H1 (cell line): ENCODE data around the gene ILK. TPM values are rescaled to one million over a fixed set of nuclear protein-coding genes. Genes with fewer than 3 reads are reported as not detected.

Experiments used
- CTCF ChIA-PET: fragments of 300-600 bp; sonication (Branson Sonifier 250); formaldehyde crosslinking; loops from one replicate; lab custom pipeline; 2021; ENCODE audit not compliant: partially characterized antibody; lab: Charles Lee
- POLR2A ChIA-PET: fragments of 300-600 bp; sonication (Branson Sonifier 250); formaldehyde crosslinking; loops from one replicate; lab custom pipeline; 2021; ENCODE audit warnings: inconsistent platforms; ENCODE audit not compliant: partially characterized antibody; lab: Charles Lee
- DNase-seq, 2 experiments: peaks; one replicate each; pipeline versions ENCODE4 v3.0.0 to v3.0.0-alpha.2; 2010 to 2022; ENCODE audit warnings: low spot score in 2 of 2, low read depth in 1 of 2, mixed read lengths in 1 of 2
- FAIRE-seq: peaks from 2 replicates; lab custom pipeline; 2011; peaks lifted over from hg19 to GRCh38; lab: Jason Lieb, UNC
- H2AFZ ChIP-seq: 2 replicates; pipeline ENCODE4 v1.8.1; 2012; ENCODE audit warnings: low read length, inconsistent platforms
- H2AK5ac ChIP-seq: 2 replicates; pipeline ENCODE4 v1.6.1; 2013; ENCODE audit warnings: low read depth, low read length
- H2BK120ac ChIP-seq: replicated peaks from 2 replicates; pipeline ENCODE3; 2013; ENCODE audit warnings: low read depth, low read length, inconsistent platforms
- H2BK12ac ChIP-seq: 2 replicates; pipeline ENCODE4 v1.6.1; 2013; ENCODE audit warnings: low read depth, low read length
- H2BK15ac ChIP-seq: 2 replicates; pipeline ENCODE4 v1.6.1; 2013; ENCODE audit warnings: low read length
- H2BK20ac ChIP-seq: 2 replicates; pipeline ENCODE4 v1.6.1; 2013; ENCODE audit warnings: low read length
- H2BK5ac ChIP-seq: 2 replicates; pipeline ENCODE4 v1.6.1; 2013; ENCODE audit warnings: low read depth, low read length
- H3K14ac ChIP-seq: 2 replicates; pipeline ENCODE4 v1.6.1; 2013; ENCODE audit warnings: inconsistent platforms; ENCODE audit not compliant: insufficient read length
- H3K18ac ChIP-seq: 2 replicates; pipeline ENCODE4 v1.6.1; 2013; ENCODE audit warnings: low read length; ENCODE audit errors: extremely low read depth
- H3K23ac ChIP-seq: 2 replicates; pipeline ENCODE4 v1.6.1; 2013; ENCODE audit warnings: inconsistent platforms; ENCODE audit not compliant: insufficient read length
- H3K23me2 ChIP-seq: 2 replicates; pipeline ENCODE4 v1.6.1; 2013; ENCODE audit warnings: low read depth, low read length
- H3K27ac ChIP-seq: 2 replicates; pipeline ENCODE4 v1.6.1; 2011; ENCODE audit warnings: low read depth, low read length, inconsistent platforms
- H3K27me3 ChIP-seq, 4 experiments: replicated peaks in 1 of 4; 1 replicate in 1 of 4; 2 replicates in 3 of 4; pipeline versions ENCODE4 v1.6.1 to v1.8.1; 2011 to 2013; ENCODE audit warnings: low read length in 3 of 4, mild to moderate bottlenecking in 3 of 4, inconsistent platforms in 2 of 4, mixed read lengths in 2 of 4, moderate library complexity in 1 of 4; ENCODE audit not compliant: control insufficient read depth in 3 of 4, insufficient read depth in 3 of 4; ENCODE audit errors: extremely low read depth in 1 of 4
- H3K36me3 ChIP-seq, 4 experiments: 2 replicates each; pipeline versions ENCODE4 v1.6.1 to v1.8.1; 2011 to 2013; ENCODE audit warnings: mild to moderate bottlenecking in 4 of 4, low read length in 3 of 4, moderate library complexity in 2 of 4, control low read depth in 1 of 4, inconsistent platforms in 1 of 4; ENCODE audit not compliant: insufficient read depth in 4 of 4, control insufficient read depth in 2 of 4
- H3K4ac ChIP-seq: replicated peaks from 2 replicates; pipeline ENCODE3; 2013; ENCODE audit warnings: low read length, low read depth, mixed read lengths, inconsistent platforms; ENCODE audit not compliant: insufficient read length
- H3K4me1 ChIP-seq, 4 experiments: replicated peaks in 1 of 4; 1 replicate in 1 of 4; 2 replicates in 3 of 4; pipeline versions ENCODE4 v1.6.1 to v1.8.1; 2011 to 2013; ENCODE audit warnings: low read length in 3 of 4, inconsistent platforms in 2 of 4, mixed read lengths in 1 of 4; ENCODE audit not compliant: insufficient read depth in 4 of 4, control insufficient read depth in 3 of 4
- H3K4me2 ChIP-seq, 2 experiments: 2 replicates each; pipeline versions ENCODE4 v1.6.1 to v1.8.1; 2011 to 2013; ENCODE audit warnings: low read depth in 2 of 2, low read length in 2 of 2, control low read depth in 1 of 2, inconsistent platforms in 1 of 2, mild to moderate bottlenecking in 1 of 2; ENCODE audit not compliant: insufficient read depth in 1 of 2
- H3K4me3 ChIP-seq, 4 experiments: fragments of 200-600, 300-600 bp in 1 of 4; sonication (generic), shearing (Covaris generic), sonication (Bioruptor Twin) in 1 of 4; 2 replicates each; pipeline versions ENCODE4 v1.5.1 to v1.8.1; 2011 to 2016; ENCODE audit warnings: low read length in 4 of 4, low read depth in 3 of 4, control low read depth in 2 of 4, inconsistent platforms in 2 of 4, mild to moderate bottlenecking in 2 of 4, mixed read lengths in 1 of 4, moderate library complexity in 1 of 4; ENCODE audit not compliant: insufficient read depth in 2 of 4; ENCODE audit errors: extremely low read depth in 1 of 4
- H3K56ac ChIP-seq: replicated peaks from 2 replicates; pipeline ENCODE3; 2013; ENCODE audit warnings: low read depth, mild to moderate bottlenecking, mixed read lengths, low read length, inconsistent platforms; ENCODE audit not compliant: insufficient read length
- H3K79me1 ChIP-seq: 2 replicates; pipeline ENCODE4 v1.6.1; 2013; ENCODE audit warnings: low read depth, low read length, control low read depth
- H3K79me2 ChIP-seq, 2 experiments: 2 replicates each; pipeline versions ENCODE4 v1.6.1 to v1.8.1; 2012 to 2013; ENCODE audit warnings: low read length in 2 of 2, mild to moderate bottlenecking in 2 of 2, inconsistent platforms in 1 of 2; ENCODE audit not compliant: insufficient read depth in 2 of 2, control insufficient read depth in 1 of 2
- H3K9ac ChIP-seq, 4 experiments: replicated peaks in 1 of 4; 1 replicate in 1 of 4; 2 replicates in 3 of 4; pipeline versions ENCODE4 v1.6.1 to v1.8.1; 2011 to 2013; ENCODE audit warnings: low read depth in 3 of 4, low read length in 3 of 4, control low read depth in 2 of 4, mild to moderate bottlenecking in 2 of 4, moderate library complexity in 2 of 4, inconsistent platforms in 1 of 4; ENCODE audit errors: extremely low read depth in 1 of 4
- H3K9me3 ChIP-seq, 2 experiments: 2 replicates each; pipeline versions ENCODE4 v1.6.1 to v1.8.1; 2012 to 2013; ENCODE audit warnings: mild to moderate bottlenecking in 2 of 2, moderate library complexity in 2 of 2, control low read depth in 1 of 2, inconsistent platforms in 1 of 2, low read depth in 1 of 2, low read length in 1 of 2, mixed read lengths in 1 of 2; ENCODE audit not compliant: insufficient read depth in 2 of 2
- H4K20me1 ChIP-seq, 2 experiments: replicated peaks in 1 of 2; 2 replicates each; pipeline versions ENCODE3 to v1.8.1; 2011 to 2013; ENCODE audit warnings: inconsistent platforms in 2 of 2, low read length in 2 of 2, mild to moderate bottlenecking in 1 of 2; ENCODE audit not compliant: insufficient read depth in 2 of 2, control insufficient read depth in 1 of 2
- H4K5ac ChIP-seq: 2 replicates; pipeline ENCODE4 v1.6.1; 2013; ENCODE audit warnings: low read length, low read depth, mixed read lengths, inconsistent platforms; ENCODE audit not compliant: insufficient read length
- H4K8ac ChIP-seq: 2 replicates; pipeline ENCODE4 v1.8.0; 2013; ENCODE audit warnings: mild to moderate bottlenecking, moderate library complexity, low read length, inconsistent platforms; ENCODE audit not compliant: insufficient read depth; ENCODE audit errors: extremely low read depth
- H4K91ac ChIP-seq: replicated peaks from 2 replicates; pipeline ENCODE3; 2013; ENCODE audit warnings: low read length, mixed read lengths, inconsistent platforms; ENCODE audit not compliant: insufficient read length
- ATF2 ChIP-seq: IDR thresholded peaks from 2 replicates; pipeline ENCODE4 v1.6.1; 2012; ENCODE audit warnings: low read length, inconsistent platforms
- CEBPB ChIP-seq: IDR thresholded peaks from 2 replicates; pipeline ENCODE4 v1.6.1; 2012; ENCODE audit warnings: low read depth, low read length
- EZH2 ChIP-seq: fragments of 200-600 bp; sonication (generic); IDR thresholded peaks from 2 replicates; pipeline ENCODE4 v1.7.1; 2012; ENCODE audit warnings: low read depth, mild to moderate bottlenecking, moderate library complexity, low read length, inconsistent platforms; ENCODE audit not compliant: severe bottlenecking
- SP4 ChIP-seq: IDR thresholded peaks from 2 replicates; pipeline ENCODE4 v1.6.1; 2012; ENCODE audit warnings: low read length, inconsistent platforms
- TEAD4 ChIP-seq: IDR thresholded peaks from 2 replicates; pipeline ENCODE4 v1.6.1; 2012; ENCODE audit warnings: low read depth, low read length, inconsistent platforms, mixed read lengths
- YY1 ChIP-seq: IDR thresholded peaks from 2 replicates; pipeline ENCODE4 v1.6.1; 2011; ENCODE audit warnings: low read depth, mild to moderate bottlenecking, low read length
- WGBS, 2 experiments: shearing (Covaris generic) in 1 of 2; methylation state at CpG; one replicate each; pipeline versions ENCODE4 v1.1.6 to v1.1.7; 2013 to 2015; ENCODE audit warnings: low lambda C conversion rate in 2 of 2, mixed read lengths in 2 of 2, inconsistent platforms in 1 of 2, low coverage in 1 of 2, missing lambda C conversion rate in 1 of 2; ENCODE audit not compliant: insufficient replicate concordance in 2 of 2, insufficient coverage in 1 of 2, insufficient read length in 1 of 2; ENCODE audit errors: extremely low coverage in 1 of 2, missing lambda C conversion rate in 1 of 2; 5-methylcytosine and 5-hydroxymethylcytosine counted together
- polyA plus RNA-seq, 7 experiments: library from polyadenylated mRNA; depleted of rRNA in 3 of 7; stranded (reverse) in 5 of 7; unstranded in 2 of 7; fragments of >200 nt in 5 of 7; fragments of 200-250 nt in 2 of 7; gene quantifications; 1 replicate in 5 of 7; 2 replicates in 1 of 7; 4 replicates in 1 of 7; pipeline versions ENCODE4 v1.2.1 to v1.2.3, GENCODE V29; 2011 to 2013; ENCODE audit warnings: missing spikeins in 2 of 7, mixed read lengths in 2 of 7
- total RNA-seq: library from RNA; stranded (reverse); fragmentation: NEBNext Ultra II Directional; extraction: Animal tissue kit (Norgen Biotek cat#: 25700); gene quantifications from 2 replicates; pipeline ENCODE4 v1.2.1, GENCODE V29; 2021

The ILK gene
- total and polyA plus RNA-seq, 2 of the 8 experiments (the other 6 are each of a cell fraction or from before 2014, with no cell fraction given): 91.4 to 132 TPM

- no peak overlapping the region for H3K27ac ChIP-seq
- no peak overlapping the region for H4K8ac ChIP-seq
- no peaks in the 10 kb centered on the region; a peak in 2 of 7 replicates for H3K27me3 ChIP-seq
- H2BK5ac ChIP-seq: no peak overlapping the region
- H2BK12ac ChIP-seq: no peak overlapping the region
- H2AFZ ChIP-seq: no peak overlapping the region
- no peaks in the 10 kb centered on the region for H3K23me2 ChIP-seq
- H3K79me1 ChIP-seq: no peaks in the 10 kb centered on the region
- H2BK120ac ChIP-seq: no peak overlapping the region
- no peak overlapping the region for H3K23ac ChIP-seq
- 83% methylated on average over 2 of the region's 2 CpGs; no CpG with 5 or more reads in 1 of the 2 experiments for WGBS, 2 experiments
- no peak overlapping the region for H3K14ac ChIP-seq
- H3K9ac ChIP-seq: no peak overlapping the region
- no peaks in the 10 kb centered on the region for H4K20me1 ChIP-seq
- H3K4me1 ChIP-seq: peaks cover 3 to 10% (median 5%) of the 10 kb centered on the region in 4 experiments; a peak in 6 of 7 replicates
- no peak overlapping the region for H4K5ac ChIP-seq
- POLR2A ChIA-PET: interaction anchor here (0.8 to 2.9 kb wide), 3 partner anchors 19 to 36 kb away, joined by 3 to 15 read pairs (median 3); partner anchors contain the start of gene TAF10
- no peak overlapping the region for H2BK15ac ChIP-seq
- H3K56ac ChIP-seq: no peak overlapping the region
- H3K18ac ChIP-seq: no peak overlapping the region
- no peaks in the 10 kb centered on the region for H3K79me2 ChIP-seq
- no peak overlapping the region for H3K4me2 ChIP-seq
- no peak overlapping the region for H2BK20ac ChIP-seq
- no peaks in the 10 kb centered on the region for H3K9me3 ChIP-seq
- FAIRE-seq (no peak), DNase-seq (no peak)
- no peak overlapping the region for H4K91ac ChIP-seq
- H3K36me3 ChIP-seq: no peaks in the 10 kb centered on the region
- no peak overlapping the region for H3K4me3 ChIP-seq
- H3K4ac ChIP-seq: no peak overlapping the region
- CTCF ChIA-PET: interaction anchor here (0.9 to 3.6 kb wide), 9 partner anchors 10 to 117 kb away, joined by 3 to 9 read pairs (median 4); no protein-coding TSS in a partner anchor
- no peak overlapping the region for H2AK5ac ChIP-seq
- TF ChIP-seq TEAD4 (no peak), EZH2 (no peak), YY1 (no peak), ATF2 (no peak), SP4 (no peak), CEBPB (no peak)
Measured at GRCh38 chr11:6647836-6648235, 44.3 kb downstream of the ILK start.
